Measurements from ENCODE around the gene EEPD1. TPM values are rescaled to one million over a fixed set of nuclear protein-coding genes. Genes with fewer than 3 reads are reported as not detected.
"Not testable (repeated sequence)": the region's sequence is repeated elsewhere in the genome, so short reads cannot be mapped to it uniquely, and the experiment has no call there.

EEPD1 gene
- polyA plus RNA-seq, 1 of the 3 experiments (the other 2 are of a cell fraction): 5.0 TPM

- TF ChIP-seq IRF3 (IDR thresholded peaks at IDR 0.05; ENCODE audit: low read depth, low read length): no peak
- TF ChIP-seq SMC3 (IDR thresholded peaks at IDR 0.05; ENCODE audit: low read depth, low read length): no peak
Measured at GRCh38 chr7:36238138-36238537, 85.1 kb downstream of the EEPD1 start (continued).

- H3K79me2 ChIP-seq (ENCODE audit: insufficient read depth); H3K9me3 ChIP-seq; H3K4me3 ChIP-seq (ENCODE audit: low read depth in 2 of 2, low read length in 1 of 2); H3K4me2 ChIP-seq; POLR2A ChIA-PET; H3K9ac ChIP-seq; H3K36me3 ChIP-seq (replicated peaks in 1 of 2; ENCODE audit: control insufficient read depth in 1 of 2, insufficient read depth in 2 of 2, low read length in 1 of 2); H3K4me1 ChIP-seq (ENCODE audit: control insufficient read depth in 1 of 2, insufficient read depth in 2 of 2, low read depth in 1 of 2, low read length in 1 of 2); H3K9me2 ChIP-seq; H2AFZ ChIP-seq (ENCODE audit: low read depth); H4K20me1 ChIP-seq (ENCODE audit: insufficient read depth); CTCF ChIA-PET; DNase-seq; H3K27me3 ChIP-seq (ENCODE audit: insufficient read depth); H3K27ac ChIP-seq (ENCODE audit: low read depth in 2 of 2, low read length in 1 of 2); H3F3A ChIP-seq (replicated peaks; ENCODE audit: insufficient read depth): not testable (repeated sequence)
- WGBS (ENCODE audit: low lambda C conversion rate): 94% methylated on average over 3 of the region's 3 CpGs
Measured at GRCh38 chr7:36243356-36243755, 90.3 kb downstream of the EEPD1 start.

- H3K4me2 ChIP-seq; CTCF ChIA-PET; H3K9me2 ChIP-seq; H3K9me3 ChIP-seq; H3F3A ChIP-seq (replicated peaks; ENCODE audit: insufficient read depth); H4K20me1 ChIP-seq (ENCODE audit: insufficient read depth); H2AFZ ChIP-seq (ENCODE audit: low read depth); POLR2A ChIA-PET; H3K27me3 ChIP-seq (ENCODE audit: insufficient read depth); H3K27ac ChIP-seq (ENCODE audit: low read depth in 2 of 2, low read length in 1 of 2); H3K36me3 ChIP-seq (replicated peaks in 1 of 2; ENCODE audit: control insufficient read depth in 1 of 2, insufficient read depth in 2 of 2, low read length in 1 of 2); H3K4me1 ChIP-seq (ENCODE audit: control insufficient read depth in 1 of 2, insufficient read depth in 2 of 2, low read depth in 1 of 2, low read length in 1 of 2); H3K79me2 ChIP-seq (ENCODE audit: insufficient read depth); H3K4me3 ChIP-seq (ENCODE audit: low read depth in 2 of 2, low read length in 1 of 2); DNase-seq; H3K9ac ChIP-seq: not testable (repeated sequence)
- WGBS (ENCODE audit: low lambda C conversion rate): 88% methylated on average over 1 of the region's 1 CpG
Measured at GRCh38 chr7:36244001-36244400, 90.9 kb downstream of the EEPD1 start.

- H3K27ac ChIP-seq (ENCODE audit: low read depth in 2 of 2, low read length in 1 of 2): no peak overlapping the region
- ChIA-PET CTCF (no interaction called here), POLR2A (interaction anchor here (0.6 kb wide), 1 partner anchor 1208 kb away, joined by 4 read pairs; no protein-coding TSS in a partner anchor)
- no peak overlapping the region for H3K4me3 ChIP-seq (ENCODE audit: low read depth in 2 of 2, low read length in 1 of 2)
- no peak overlapping the region for H2AFZ ChIP-seq (ENCODE audit: low read depth)
- H3K27me3 ChIP-seq (ENCODE audit: insufficient read depth): no peaks in the 10 kb centered on the region
- no peaks in the 10 kb centered on the region for H3K36me3 ChIP-seq (replicated peaks in 1 of 2; ENCODE audit: control insufficient read depth in 1 of 2, insufficient read depth in 2 of 2, low read length in 1 of 2)
- no peaks in the 10 kb centered on the region for H3K9me3 ChIP-seq
- H3K79me2 ChIP-seq (ENCODE audit: insufficient read depth): no peaks in the 10 kb centered on the region
- no peak overlapping the region for H3K4me2 ChIP-seq
- DNase-seq: no peak
- no peaks in the 10 kb centered on the region for H3K4me1 ChIP-seq (ENCODE audit: control insufficient read depth in 1 of 2, insufficient read depth in 2 of 2, low read depth in 1 of 2, low read length in 1 of 2)
- TF ChIP-seq TEAD4 (IDR thresholded peaks at IDR 0.05; ENCODE audit: borderline replicate concordance, insufficient read depth) (no peak), TAF1 (IDR thresholded peaks at IDR 0.05; ENCODE audit: borderline replicate concordance, low read depth, low read length) (no peak), JUND (IDR thresholded peaks at IDR 0.05) (no peak)
- H3K9ac ChIP-seq: no peak overlapping the region
- no peaks in the 10 kb centered on the region for H4K20me1 ChIP-seq (ENCODE audit: insufficient read depth)
- WGBS (ENCODE audit: low lambda C conversion rate): 93% methylated on average over 5 of the region's 5 CpGs
- no peaks in the 10 kb centered on the region for H3F3A ChIP-seq (replicated peaks; ENCODE audit: insufficient read depth)
- no peaks in the 10 kb centered on the region for H3K9me2 ChIP-seq
Measured at GRCh38 chr7:36244429-36244828, 91.4 kb downstream of the EEPD1 start.

Data from SK-N-SH (cell line).